ENCODE results near the gene CAMSAP1.
A peak's percentile ranks its signal among the peaks of the same experiment; 100 is the strongest.

The CAMSAP1 gene

GRCh38 chr9:135906291-135907005 lies 898 bp downstream of the CAMSAP1 start:
- in situ Hi-C loops (cut with HindIII; ENCODE audit: low sequenced_read_pairs) = no loop called here
- DNase-seq (ENCODE audit: low read depth) = no peak
- H3K4me3 ChIP-seq (ENCODE audit: low read depth, low read length) = peak overlapping the region; percentile 54
- TF ChIP-seq CTCF (IDR thresholded peaks at IDR 0.05; ENCODE audit: low read depth, low read length, missing control alignments) = no peak

DNA sequence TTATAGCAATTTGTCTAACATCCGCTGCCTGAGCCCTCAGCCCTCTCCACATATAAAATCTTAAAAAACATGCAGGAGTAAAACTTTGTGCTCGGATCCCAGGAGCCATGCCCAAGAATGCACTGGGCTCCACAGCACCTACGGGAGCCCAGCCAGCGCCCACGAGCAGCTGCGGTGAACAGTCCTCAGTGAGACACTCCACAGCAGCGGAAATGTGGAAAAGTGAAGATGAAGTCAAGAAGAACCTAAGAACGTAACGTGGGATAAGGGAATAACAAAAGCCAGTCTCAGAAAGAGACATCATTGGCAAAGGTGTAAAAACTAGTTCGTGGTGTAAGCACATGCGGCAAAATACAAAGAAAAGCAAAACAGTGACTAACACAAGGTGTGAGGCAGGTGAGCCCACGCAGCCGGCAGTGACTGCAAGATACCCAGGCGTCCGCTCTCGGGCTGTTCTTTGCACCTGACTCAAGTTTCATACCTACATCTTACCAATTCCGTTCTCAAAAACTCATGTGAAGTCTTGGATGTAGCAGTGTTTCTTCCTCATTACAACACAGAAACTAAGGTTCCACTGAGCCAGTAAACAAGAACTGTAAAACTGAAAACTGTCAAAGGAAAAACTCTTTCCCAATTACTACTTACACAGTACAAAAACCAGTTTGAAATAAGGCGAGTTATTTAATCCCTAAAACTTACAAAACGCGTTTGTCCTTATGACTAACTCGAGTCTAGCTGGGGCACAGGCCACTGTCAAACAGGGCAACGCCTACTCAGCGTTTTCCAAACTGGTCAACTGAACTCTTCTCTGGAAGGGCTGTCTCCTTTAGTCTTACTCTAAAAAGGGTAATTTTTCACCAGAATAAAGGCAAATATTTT lies 1.7 kb downstream of the CAMSAP1 start:
- no peak for TF ChIP-seq CTCF (IDR thresholded peaks at IDR 0.05; ENCODE audit: low read depth, low read length, missing control alignments)
- in situ Hi-C loops (cut with HindIII; ENCODE audit: low sequenced_read_pairs) = no loop called here
- peak overlapping the region; percentile 54 for H3K4me3 ChIP-seq (ENCODE audit: low read depth, low read length)
- DNase-seq (ENCODE audit: low read depth) = no peak

DNA sequence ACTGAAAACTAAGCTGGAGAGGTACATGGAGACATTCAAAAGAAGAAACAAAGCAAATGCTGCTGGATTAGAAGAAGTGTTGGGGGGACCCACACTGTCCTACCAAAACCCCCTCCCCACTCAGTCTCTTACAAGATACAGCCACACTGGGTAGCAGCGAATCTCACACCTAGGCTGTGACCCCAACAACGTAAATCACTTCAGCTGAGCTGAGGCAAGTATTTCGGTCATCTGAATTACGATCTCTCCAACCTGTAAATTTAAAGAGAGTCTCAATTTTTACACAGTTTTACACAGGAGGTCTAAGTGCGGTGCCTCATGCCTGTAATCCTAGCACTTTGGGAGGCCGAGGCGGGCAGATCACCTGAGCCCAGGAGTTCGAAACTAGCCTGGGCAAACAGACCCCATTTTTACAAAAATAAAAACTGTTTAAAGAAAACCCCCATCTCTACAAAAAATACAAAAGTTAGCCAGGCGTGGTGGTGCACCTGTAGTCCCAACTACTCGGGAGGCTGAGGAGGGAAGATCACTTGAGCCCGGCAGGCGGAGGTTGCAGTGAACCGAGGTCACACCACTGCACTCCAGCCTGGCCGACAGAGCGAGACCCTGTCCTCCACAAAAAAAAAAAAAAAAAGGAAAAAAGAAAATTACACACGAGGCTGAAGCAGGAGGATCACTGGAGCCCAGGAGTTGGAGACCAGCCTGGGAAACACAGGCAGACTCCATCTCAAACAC lies 3.4 kb downstream of the CAMSAP1 start:
- no peak for DNase-seq (ENCODE audit: low read depth)
- no peak for TF ChIP-seq CTCF (IDR thresholded peaks at IDR 0.05; ENCODE audit: low read depth, low read length, missing control alignments)
- no peak overlapping the region for H3K4me3 ChIP-seq (ENCODE audit: low read depth, low read length)
- in situ Hi-C loops (cut with HindIII; ENCODE audit: low sequenced_read_pairs) = no loop called here

DNA sequence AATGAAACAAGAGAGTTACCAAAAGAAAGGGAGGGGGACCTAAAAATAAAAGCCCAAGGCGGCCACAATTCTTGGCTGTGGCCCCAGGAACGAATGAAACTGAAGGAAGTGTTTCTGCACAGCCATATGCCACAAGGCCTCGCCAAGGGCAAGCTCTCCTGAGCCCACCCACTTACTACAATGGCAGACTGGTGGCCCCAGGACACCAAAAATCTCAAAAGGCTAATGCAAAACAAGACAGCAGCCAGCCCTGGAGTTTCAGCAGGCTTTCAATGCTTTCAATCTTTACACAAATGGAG lies 4.0 kb downstream of the CAMSAP1 start:
- no peak for TF ChIP-seq CTCF (IDR thresholded peaks at IDR 0.05; ENCODE audit: low read depth, low read length, missing control alignments)
- in situ Hi-C loops (cut with HindIII; ENCODE audit: low sequenced_read_pairs) = no loop called here
- no peak for DNase-seq (ENCODE audit: low read depth)
- H3K4me3 ChIP-seq (ENCODE audit: low read depth, low read length) = no peak overlapping the region

- in situ Hi-C loops (cut with HindIII; ENCODE audit: low sequenced_read_pairs) = no loop called here
- DNase-seq (ENCODE audit: low read depth) = no peak
- no peak overlapping the region for H3K4me3 ChIP-seq (ENCODE audit: low read depth, low read length)
- TF ChIP-seq CTCF (IDR thresholded peaks at IDR 0.05; ENCODE audit: low read depth, low read length, missing control alignments) = no peak
These were observed 4.5 kb downstream of the CAMSAP1 start for GRCh38 chr9:135902655-135903357.

GRCh38 chr9:135901826-135902225 lies 5.5 kb downstream of the CAMSAP1 start:
- no peak for TF ChIP-seq CTCF (IDR thresholded peaks at IDR 0.05; ENCODE audit: low read depth, low read length, missing control alignments)
- no peak for DNase-seq (ENCODE audit: low read depth)
- no peak overlapping the region for H3K4me3 ChIP-seq (ENCODE audit: low read depth, low read length)
- in situ Hi-C loops (cut with HindIII; ENCODE audit: low sequenced_read_pairs) = no loop called here

Measured in astrocyte of the cerebellum (primary cell).